GM18870 (cell line): ENCODE results near the gene HMG20B.
"Not testable (repeated sequence)": the region's sequence is repeated elsewhere in the genome, so short reads cannot be mapped to it uniquely, and the experiment has no call there.

Experiments
- ATAC-seq: cut with Tn5 transposase; IDR thresholded peaks from one replicate; pipeline ENCODE4 v1.9.1; 2021; ENCODE audit warnings: moderate library complexity; ENCODE audit not compliant: unreplicated experiment

Gene HMG20B

GRCh38 chr19:3554254-3555083 lies 18.3 kb upstream of the HMG20B start:
- ATAC-seq, result no peak

- no peak for ATAC-seq
Measured at GRCh38 chr19:3555653-3556422, 16.9 kb upstream of the HMG20B start.

GRCh38 chr19:3556423-3556977 lies 16.2 kb upstream of the HMG20B start:
- ATAC-seq, result no peak

- peak; percentile 21 for ATAC-seq
Measured at GRCh38 chr19:3556978-3557460, 15.7 kb upstream of the HMG20B start.

GRCh38 chr19:3557461-3558248 lies 15.1 kb upstream of the HMG20B start, which contains the start of gene MFSD12:
Gene MFSD12 (minus strand): TSS chr19:3557586. CDS start chr19:3557403, 183 bp downstream.
- ATAC-seq, result peak; percentile 51

- no peak for ATAC-seq
Measured at GRCh38 chr19:3563709-3564524, 8.8 kb upstream of the HMG20B start.

- no peak for ATAC-seq
Measured at GRCh38 chr19:3565139-3565538, 7.6 kb upstream of the HMG20B start.

- ATAC-seq, result not testable (repeated sequence)
Measured at GRCh38 chr19:3570042-3570441, 2.7 kb upstream of the HMG20B start.

- ATAC-seq, result no peak
Measured at GRCh38 chr19:3570606-3571011, 2.1 kb upstream of the HMG20B start.

- peak; percentile 95 for ATAC-seq
Measured at GRCh38 chr19:3572132-3572854, 451 bp upstream of the HMG20B start.

GRCh38 chr19:3573162-3573857 lies 566 bp downstream of the HMG20B start:
- ATAC-seq, result no peak

- ATAC-seq, result no peak
Measured at GRCh38 chr19:3573858-3574637, 1.3 kb downstream of the HMG20B start.

- ATAC-seq, result no peak
Measured at GRCh38 chr19:3575260-3575741, 2.6 kb downstream of the HMG20B start.

GRCh38 chr19:3575949-3576673 lies 3.4 kb downstream of the HMG20B start:
- ATAC-seq, result no peak

- no peak for ATAC-seq
Measured at GRCh38 chr19:3576696-3577443, 4.1 kb downstream of the HMG20B start.

- ATAC-seq, result no peak
Measured at GRCh38 chr19:3577723-3578344, 5.1 kb downstream of the HMG20B start.
